ENCODE measurements around the gene PANK4.

GRCh38 chr1:2557482-2558400 is 31.3 kb upstream of the PANK4 start:
- TF ChIP-seq POLR2A (IDR thresholded peaks at IDR 0.05; ENCODE audit: low read length) (no peak), GATA1 (IDR thresholded peaks at IDR 0.05; ENCODE audit: low read depth, low read length) (no peak)

All from erythroblast (primary cell).